GM21737 (cell line): Measurements from ENCODE around the gene PDGFA.

Source experiments
- ATAC-seq: cut with Tn5 transposase; IDR thresholded peaks from one replicate; pipeline ENCODE4 v1.9.1; 2021; ENCODE audit warnings: mild to moderate bottlenecking, moderate library complexity; ENCODE audit not compliant: unreplicated experiment

Gene PDGFA

DNA sequence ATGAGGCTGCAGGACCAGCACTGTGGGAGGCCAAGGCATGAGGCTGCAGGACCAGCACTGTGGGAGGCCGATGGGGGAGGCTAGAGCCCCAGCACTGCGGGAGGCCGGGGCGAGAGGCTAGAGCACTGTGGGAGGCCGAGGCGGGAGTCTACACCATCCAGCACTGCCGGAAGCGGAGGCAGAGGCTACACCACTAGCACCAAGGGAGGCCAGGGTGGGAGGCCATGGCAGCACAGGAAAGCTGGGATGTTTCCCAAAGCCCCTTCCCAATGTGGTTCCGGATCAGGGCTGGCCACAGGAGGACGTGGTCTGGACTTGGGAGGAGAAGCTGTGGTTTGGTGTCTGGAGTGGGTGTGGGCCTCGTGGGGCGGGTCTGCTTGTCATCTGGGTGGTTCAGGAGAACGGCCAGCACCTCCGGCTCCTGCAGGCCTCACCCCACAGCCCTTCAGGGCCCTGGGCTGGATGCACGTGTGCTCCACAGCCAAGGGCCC lies 43.6 kb downstream of the PDGFA start:
- no peak for ATAC-seq

GRCh38 chr7:475425-475728 lies 44.3 kb downstream of the PDGFA start:
- ATAC-seq: no peak

DNA sequence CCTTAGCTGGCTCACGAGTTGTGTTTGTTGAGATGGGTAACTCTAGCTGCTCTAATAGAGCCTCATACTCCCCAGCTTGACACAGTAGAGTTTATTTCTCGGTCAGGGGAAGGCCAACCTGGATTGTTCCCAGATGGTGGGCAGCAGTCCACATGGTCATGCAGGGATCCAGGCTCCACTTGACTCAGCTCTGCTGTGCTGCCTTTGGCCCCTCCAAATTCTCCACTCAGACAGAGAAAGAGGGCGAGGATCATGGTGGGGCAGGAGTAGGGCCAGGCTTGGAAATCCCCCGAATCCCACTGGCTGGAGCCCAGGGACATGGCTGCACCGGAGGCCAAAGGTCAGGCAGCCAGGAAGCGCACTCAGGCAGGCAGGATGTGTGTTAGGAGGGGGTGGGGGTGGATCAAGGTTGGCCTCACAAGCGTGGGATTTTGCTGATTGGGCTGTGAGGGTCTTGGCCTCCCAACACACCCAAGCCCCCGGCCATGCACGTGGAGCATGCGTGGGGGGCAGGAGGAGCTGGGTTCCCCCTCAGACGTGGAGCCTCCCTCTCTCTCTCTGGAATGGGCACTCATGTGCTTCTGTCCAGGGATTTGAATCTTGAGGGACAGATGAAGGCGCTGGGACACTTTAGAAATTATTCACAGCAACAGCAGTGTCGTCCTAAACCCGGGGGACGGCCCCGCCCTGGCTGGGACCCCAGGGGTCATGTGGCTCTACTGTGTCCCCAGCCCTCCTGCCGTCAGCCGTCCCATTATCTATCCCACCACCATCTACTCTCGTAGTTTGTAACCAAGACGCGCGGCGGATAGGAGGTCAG lies 44.8 kb downstream of the PDGFA start:
- no peak for ATAC-seq

DNA sequence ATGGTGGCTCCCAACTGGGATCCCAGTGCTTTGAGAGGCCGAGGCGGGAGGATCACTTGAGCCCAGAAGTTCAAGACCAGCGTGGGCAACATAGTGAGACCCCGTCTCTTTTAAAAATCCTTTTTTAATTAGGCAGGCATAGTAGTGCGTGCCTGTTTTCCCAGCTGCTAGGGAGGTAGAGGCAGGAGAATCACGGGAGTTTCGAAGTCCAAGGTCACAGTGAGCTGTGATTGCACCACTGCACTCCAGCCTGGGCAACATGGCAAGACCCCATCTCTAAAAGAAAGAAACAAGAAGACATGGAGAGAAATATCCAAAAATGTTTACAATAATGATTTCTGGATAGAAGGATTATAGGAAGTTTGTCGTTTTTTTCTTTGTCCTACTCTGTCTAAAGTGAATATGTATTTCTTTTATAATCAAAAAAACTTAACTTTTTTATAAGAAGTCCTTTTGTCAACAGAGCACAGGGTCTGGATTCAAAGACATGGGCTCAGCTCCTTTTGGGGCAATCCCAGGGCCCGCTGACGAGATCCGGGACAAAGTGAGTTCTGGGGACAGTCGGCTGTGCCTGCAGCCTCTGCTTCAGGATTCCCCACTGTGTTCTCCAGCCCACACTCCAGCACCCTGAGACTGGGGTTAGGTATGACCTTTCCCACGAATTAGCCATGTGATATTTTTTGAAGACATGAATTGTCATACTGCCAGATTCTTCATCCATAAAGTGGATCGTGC lies 45.6 kb downstream of the PDGFA start:
- no peak for ATAC-seq

DNA sequence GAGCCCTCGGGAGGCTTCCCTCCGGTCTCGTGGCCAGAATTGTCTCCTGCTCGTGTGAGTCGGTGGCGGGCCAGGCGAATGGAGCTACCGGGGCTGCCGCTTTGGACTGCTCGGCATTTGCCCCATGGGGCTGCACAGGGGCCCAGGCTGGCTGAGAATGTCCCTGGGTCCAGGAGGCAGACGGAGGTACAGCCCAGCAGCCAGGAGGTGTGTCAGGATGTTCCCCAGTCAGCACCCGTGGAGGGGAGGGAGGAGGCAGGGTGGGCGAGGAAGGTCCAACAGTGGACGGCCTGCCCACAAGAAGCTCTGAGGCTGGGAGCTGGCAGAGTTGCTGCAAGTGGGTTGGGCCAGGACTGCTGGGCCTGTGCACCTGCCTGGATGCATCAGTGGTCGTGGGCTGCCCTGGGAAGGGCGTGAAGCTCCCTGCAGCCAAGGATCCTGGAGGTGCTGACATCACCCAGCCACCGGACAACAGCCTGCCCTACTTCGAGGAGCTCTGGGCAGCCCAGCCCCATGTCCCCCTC lies 46.4 kb downstream of the PDGFA start:
- ATAC-seq: no peak

DNA sequence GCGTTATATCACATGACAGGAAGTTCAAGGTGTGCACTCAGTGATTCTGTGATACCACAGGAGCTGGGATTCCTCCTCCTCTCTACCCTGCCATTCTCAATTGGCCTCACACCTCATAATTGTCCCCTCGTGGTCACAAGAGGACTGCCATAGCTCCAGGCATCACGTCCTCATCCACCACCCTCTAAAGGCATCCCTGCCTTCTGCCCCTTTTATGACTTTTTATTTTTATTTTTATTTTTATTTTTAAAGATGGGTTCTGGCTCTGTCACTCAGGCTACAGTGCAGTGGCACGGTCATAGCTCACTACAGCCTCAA lies 47.0 kb downstream of the PDGFA start:
- no peak for ATAC-seq

- ATAC-seq: no peak
Measured at GRCh38 chr7:471866-472639, 47.6 kb downstream of the PDGFA start.

DNA sequence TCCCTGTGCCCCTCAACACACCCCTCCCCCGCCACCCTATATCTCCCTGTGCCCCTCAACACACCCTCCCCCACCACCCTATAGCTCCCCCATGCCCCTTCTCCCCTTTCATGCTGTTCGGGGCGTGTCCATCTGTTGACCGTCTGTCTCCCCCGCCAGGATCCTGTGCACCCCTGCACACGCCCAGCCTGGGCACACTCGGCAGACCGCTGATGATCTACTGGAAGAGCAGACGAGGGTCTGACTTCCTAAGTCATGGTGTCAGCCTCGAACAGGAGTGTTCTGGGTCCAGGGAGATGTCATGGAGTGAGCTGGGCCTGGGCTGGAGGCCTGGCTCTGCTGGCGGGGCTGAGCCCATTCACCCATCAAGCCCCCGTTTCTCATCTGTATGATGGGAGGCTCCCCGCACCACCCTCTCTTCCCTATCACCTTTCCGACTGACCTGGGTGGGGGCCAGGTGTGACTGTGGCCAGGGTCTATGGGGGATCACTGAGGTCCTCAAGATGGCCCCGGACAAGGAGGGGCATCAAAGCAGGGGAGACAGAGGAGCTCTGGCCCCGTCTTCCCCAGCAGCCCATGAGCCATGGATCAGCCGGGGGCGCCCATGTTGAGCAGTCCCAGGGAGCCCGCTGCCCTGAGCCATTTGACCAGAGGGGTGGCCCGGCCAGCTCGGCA lies 48.3 kb downstream of the PDGFA start:
- no peak for ATAC-seq

GRCh38 chr7:469563-469961 lies 50.1 kb downstream of the PDGFA start:
- ATAC-seq: no peak

- no peak for ATAC-seq
Measured at GRCh38 chr7:468681-469562, 50.7 kb downstream of the PDGFA start.

GRCh38 chr7:467856-468545 lies 51.6 kb downstream of the PDGFA start:
- ATAC-seq: no peak

DNA sequence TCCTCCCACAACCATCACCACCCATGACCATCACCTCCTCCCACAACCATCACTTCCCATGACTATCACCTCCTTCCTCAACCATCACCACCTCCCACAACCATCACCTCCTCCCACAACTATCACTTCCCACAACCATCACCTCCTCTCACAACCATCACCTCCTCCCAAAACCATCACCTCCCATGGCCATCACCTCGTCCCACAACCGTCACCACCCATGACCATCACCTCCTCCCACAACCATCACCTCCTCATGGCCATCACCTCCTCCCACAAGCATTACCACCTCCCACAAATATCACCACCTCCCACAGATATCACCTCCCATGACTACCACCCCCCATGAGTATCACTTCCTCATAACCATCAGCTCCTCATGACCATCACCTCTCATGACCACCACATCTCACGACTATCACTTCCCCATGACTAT lies 52.2 kb downstream of the PDGFA start:
- no peak for ATAC-seq

DNA sequence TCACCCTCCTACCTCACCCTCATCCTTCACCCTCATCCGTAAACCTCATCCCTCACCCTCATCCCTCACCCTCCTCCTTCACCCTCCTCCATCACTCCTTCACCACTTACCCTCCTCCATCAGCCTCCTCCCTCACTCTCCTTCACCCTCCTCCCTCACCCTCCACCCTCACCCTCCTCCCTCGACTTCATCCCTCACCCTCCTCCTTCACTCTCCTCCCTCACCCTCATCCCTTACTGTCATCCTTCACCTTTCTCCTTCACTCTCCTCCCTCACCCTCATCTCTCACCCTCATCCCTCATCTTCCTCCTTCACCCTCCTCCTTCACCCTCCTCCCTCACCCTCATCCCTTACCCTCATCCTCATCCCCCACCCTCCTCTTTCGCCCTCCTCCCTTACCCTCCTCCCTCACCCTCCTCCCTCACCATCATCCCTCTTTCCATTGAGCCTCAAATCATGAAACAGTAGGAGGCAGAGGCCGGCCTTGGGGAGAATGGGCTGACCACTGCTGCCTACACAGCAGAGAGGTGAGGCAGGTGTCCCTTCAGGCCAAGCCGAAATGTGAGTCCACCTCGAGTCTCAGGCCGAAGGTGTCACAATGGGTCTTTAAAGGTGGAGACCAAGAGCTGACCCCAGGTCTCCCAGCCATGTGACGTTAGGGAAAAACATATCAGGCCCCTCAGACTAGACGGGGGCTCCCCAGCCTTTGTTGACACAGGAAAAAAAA lies 53.0 kb downstream of the PDGFA start:
- no peak for ATAC-seq

GRCh38 chr7:465710-466400 lies 53.8 kb downstream of the PDGFA start:
- ATAC-seq: no peak

- ATAC-seq: no peak
Measured at GRCh38 chr7:464454-465401, 54.9 kb downstream of the PDGFA start.

DNA sequence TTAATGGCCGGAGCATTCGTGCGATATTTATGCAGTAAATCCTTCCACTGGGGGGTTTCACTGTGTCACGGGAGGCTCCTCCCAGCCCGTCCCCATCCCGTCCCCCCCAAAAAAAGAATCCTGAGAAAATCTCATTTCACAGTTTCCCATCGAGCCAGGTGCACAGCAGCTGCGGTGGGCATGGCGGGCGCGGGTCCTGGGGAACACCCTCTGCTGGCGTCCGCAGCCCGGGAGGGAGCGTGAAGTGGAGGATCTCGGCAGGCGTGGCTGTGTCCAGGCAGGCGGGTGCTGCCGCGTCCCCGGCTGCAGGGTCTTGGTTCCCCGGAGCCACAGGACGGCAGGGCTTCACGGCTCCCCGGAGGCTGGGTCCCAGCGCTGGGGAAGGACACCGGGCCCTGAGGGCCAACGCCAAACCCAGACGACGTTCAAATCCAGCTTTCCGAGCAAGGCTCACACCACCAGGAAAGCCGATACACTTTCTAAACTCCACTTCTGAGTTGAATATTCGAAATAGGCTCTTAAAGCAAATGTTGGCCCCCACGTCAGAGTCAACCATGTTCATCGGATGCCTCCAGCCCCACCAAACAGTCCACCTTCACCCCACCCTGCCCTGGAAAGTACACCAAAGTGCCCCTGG lies 55.7 kb downstream of the PDGFA start:
- ATAC-seq: no peak
